GM19099 (cell line): ENCODE results near the gene BTF3.

Experiments used
- POLR2A ChIP-seq: IDR thresholded peaks from 3 replicates; pipeline ENCODE4 v1.6.1; 2011; ENCODE audit warnings: low read depth; ENCODE audit not compliant: insufficient read length; ENCODE audit errors: extremely low read depth

BTF3 gene

DNA sequence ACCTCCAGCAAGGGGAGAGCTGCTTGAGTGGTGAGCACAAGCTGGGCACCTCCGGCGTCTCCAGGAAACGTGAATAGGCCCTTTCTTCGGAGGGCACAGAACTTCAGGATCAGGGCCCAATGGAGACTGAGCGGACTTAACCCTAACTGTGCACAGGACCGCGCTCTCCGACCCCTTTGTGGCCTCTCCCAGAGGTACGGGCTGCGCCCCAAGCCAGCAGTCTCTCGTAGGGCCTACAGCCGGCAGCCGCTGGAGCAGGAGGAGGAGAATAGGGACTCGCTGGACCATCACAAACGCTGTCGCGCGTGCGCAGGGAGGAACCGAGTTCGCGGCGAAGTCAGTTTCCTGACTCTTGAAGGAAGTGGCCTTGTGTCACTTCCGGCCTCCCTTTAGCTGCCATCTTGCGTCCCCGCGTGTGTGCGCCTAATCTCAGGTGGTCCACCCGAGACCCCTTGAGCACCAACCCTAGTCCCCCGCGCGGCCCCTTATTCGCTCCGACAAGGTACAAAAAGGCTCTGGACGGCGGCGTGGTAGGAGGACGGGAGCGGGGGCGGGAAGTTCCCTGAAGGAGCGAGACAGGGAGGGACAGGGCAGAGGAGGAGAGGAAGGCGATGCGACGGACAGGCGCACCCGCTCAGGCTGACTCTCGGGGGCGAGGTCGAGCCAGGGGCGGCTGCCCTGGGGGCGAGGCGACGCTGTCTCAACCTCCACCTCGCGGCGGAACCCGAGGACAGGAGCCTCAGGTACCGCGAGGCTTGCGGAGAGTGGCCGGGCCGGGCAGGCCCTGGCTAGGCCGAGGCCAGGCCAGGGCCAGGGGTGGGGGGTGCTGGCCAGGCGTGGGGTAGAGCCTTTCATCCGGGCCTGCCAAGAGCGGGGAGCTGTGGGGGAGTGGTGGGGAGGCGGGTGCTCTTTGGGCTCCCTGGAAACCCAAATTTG lies at the start of gene BTF3:
Gene BTF3, plus strand, starts transcription at position 386 of the 936 bp plus-strand sequence. Its CDS starts 226 bp downstream, at position 612.
- TF ChIP-seq POLR2A, result peak; percentile 92

DNA sequence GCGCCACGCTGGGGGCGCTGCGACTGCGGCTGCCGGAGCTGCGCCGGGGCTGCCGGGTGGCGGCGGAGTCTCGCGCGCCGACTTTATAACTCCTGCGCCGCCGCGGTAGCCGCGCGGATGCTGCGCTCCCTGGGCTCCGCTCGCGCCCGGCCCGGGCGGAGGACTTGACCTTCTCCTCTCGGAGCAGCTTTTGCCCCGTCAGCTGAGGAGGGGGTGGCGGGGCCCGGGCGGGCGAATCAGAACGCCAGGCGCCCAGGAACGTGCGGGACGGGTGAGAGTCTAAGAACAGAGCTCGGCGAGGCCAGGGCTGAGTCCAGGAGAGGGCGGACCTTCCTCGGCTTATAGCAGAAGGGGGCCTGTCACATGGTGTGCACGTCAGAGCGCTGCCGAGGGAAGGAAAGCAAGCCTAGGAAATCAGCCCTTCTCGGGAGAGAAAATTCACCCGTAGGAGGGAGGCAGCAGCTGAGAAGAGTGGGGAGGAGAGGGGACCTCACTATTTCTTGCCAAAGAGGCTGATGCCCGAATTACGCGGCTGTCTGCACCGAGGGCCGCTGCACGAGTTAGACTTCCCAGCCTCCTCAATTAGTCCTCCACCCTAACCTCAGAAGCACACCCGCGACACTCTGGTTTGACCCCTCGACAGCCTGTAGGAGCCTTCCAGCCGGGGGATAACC lies 49.6 kb upstream of the BTF3 start, which contains the start of gene FOXD1:
Gene FOXD1, minus strand, starts transcription at position 315 of the 674 bp plus-strand sequence. CDS start 415 bp downstream, outside the sequence.
- TF ChIP-seq POLR2A, result no peak

DNA sequence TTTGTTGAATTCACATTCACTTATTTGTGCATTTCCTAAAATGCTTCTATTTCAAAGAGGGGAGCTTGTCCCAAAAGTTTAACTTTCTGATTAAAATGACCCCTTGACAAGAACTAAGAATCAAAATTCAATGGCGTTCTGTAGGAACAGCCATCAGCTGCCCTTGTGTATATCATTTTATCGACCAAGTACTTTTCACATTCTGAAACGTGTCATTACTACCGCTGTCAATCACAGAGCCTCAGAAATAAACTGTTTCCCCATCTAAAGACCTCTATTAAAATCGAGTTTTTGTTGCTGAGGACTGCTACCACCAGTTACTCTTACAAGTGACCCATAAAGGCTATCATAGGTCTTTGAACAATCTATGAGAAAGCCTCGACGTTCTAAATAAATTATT lies 48.1 kb upstream of the BTF3 start:
- no peak for TF ChIP-seq POLR2A

DNA sequence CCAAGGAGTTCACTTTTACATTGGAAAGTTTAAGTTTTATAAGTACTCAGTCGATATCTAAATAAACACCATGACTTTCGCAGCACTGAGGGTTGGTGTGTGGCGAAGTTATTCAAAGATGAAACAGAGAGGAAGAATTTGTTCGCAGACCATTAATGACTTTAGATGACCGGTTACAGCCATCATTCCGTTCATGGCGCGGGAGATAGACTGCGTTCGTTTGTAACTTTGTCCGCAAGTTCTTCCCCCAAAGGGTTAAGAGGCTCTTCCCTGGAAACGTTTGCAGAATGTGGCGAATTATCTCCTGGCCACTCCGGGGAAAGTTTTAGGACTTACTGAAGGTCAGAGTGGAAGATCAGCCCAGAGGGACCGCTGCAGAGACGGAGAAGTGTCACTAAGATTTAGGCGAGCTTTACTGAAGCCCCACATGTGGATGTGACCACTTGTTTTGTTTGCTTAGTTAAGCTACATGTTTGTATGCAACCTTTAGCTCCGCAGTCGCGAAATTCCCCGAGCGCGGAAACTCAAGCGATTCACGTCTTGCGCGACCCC lies 47.5 kb upstream of the BTF3 start:
- TF ChIP-seq POLR2A, result no peak

- TF ChIP-seq POLR2A, result no peak
These were observed 46.8 kb upstream of the BTF3 start for GRCh38 chr5:73451224-73452130.

DNA sequence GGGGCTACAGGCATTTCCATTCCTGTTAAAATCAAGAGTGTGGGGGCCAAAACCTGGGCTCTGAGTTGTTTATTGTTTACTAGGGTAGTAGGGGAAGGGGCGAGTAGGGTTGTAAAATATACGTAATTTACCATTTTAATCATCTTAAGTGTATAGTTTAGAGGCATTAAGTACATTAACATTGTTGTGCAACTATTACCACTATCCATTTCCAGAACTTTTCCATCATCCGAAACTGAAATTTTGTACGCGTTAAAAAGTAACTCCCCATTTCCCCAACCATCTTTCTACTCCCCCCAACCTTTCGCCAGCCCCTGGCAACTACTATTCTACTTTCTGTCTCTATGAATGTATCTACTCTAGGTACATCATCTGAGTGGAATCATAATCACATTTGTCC lies 46.0 kb upstream of the BTF3 start:
- TF ChIP-seq POLR2A, result no peak

DNA sequence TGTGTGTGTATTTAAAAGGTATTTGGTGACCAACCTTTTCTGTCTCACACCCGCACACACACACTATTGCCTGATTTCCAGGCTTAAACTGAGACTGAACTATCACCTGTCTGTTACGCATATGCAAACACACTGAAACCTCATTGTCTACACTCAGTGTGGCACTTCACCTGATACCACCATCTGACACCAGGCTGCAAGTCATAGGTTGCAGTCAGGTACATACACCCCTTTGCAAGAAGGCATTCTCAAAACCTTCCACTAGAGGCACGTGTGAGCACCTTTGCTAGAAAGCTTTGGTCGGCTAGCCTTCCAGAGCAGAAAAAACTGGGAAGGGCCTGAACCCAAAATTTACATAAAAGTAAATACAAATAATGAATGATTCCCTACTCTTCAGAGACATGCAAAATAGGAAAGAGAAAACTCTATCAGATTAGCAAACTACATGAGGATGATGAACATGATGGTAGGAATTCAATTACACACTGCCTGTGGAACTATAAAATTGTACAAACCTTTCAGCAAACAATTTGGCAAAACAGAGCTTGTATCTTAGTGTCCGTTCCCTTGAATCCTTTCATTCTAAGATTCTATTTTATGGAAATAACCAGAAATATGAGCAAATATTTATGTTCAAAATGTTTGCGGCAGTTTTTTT lies 43.7 kb upstream of the BTF3 start:
- no peak for TF ChIP-seq POLR2A

DNA sequence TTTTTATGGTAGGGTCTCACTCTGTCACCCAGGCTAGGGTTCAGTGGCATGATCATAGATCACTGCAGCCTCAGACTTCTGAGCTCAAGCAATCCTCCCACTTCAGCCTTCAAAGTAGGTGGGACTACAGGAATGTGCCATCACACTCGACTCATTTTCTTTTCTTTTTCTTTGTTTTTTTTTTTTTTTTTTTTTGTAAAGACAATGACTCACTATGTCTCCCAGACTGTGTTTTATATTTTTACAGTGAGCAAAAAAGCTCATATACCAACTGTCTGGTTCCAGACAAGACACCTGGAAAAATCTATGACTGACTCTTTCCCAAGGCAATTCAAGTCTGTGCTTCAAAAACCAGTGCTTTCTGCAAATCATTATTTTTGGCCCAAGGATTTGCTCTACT lies 38.9 kb upstream of the BTF3 start:
- TF ChIP-seq POLR2A, result no peak

DNA sequence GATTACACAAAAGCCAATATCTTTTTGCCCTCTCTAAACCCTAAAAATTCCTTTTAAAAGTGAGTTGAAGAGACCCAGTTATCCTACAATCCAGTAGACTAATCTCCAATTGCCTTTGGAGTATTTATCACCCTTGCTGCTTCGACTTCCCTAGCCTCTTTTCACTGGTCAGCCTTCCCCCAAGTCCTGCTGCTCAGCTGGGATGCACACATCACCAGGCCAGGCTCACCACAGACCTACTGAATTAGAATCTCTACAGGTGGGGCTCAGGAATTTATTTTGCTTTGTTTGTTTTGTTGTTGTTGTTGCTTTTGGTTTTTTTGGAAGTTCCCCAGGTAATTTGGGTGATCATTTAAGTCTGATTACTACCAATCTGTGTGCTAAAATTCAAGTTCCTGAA lies 38.1 kb upstream of the BTF3 start:
- TF ChIP-seq POLR2A, result no peak

GRCh38 chr5:73464016-73464745 lies 34.1 kb upstream of the BTF3 start:
- no peak for TF ChIP-seq POLR2A

- TF ChIP-seq POLR2A, result no peak
These were observed 28.4 kb upstream of the BTF3 start for GRCh38 chr5:73469878-73470277.

GRCh38 chr5:73471654-73472053 lies 26.6 kb upstream of the BTF3 start:
- TF ChIP-seq POLR2A, result no peak

DNA sequence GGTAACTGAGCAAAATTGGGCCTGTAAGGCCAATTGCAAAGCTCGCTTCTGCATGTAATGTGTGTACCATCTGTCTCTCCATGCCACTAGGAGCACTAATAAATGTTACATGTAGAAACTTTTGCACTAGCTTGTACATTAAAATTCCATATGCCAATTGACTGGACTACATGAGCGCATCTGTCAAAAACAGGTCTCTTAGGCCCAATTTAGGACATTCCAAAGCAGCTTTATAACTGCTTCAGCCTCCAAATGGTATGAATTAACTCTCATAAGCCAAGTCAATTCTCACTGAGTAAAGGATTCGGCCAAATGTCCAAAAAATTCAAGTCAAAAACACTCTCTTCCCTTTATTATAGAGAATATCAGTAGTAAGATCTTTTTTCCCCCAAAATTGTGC lies 26.1 kb upstream of the BTF3 start:
- TF ChIP-seq POLR2A, result no peak

DNA sequence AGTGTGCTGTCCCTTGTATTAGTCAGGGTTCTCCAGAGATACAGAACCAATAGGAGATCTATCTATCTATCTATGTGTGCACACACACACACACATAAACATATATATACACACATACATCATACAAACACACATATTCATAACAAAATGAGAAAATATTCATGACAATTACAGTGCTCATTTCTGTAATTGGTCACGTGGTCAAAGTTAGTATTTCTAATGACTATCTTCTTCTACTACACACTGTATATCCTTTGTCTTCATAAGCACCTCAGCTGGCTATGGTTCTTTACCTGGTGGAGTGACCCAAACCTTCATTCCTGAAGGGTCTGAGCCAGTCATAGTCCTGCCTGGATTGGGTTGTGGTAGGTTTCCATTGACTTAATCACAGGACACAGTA lies 17.7 kb upstream of the BTF3 start:
- no peak for TF ChIP-seq POLR2A
